HEK293T (cell line): ENCODE measurements around the gene MFN1.

Experiments
- CTCF ChIA-PET: fragments of 350-600 bp; formaldehyde crosslinking; extraction: SDS; loops from one replicate; lab custom pipeline; 2021; ENCODE audit warnings: antibody characterized with exemption, inconsistent platforms; lab: Yijun Ruan, JAX
- POLR2A ChIA-PET: fragments of 350-600 bp; formaldehyde crosslinking; extraction: SDS; loops from one replicate; lab custom pipeline; 2020; ENCODE audit warnings: antibody characterized with exemption, inconsistent platforms; lab: Yijun Ruan, JAX
- DNase-seq: peaks from one replicate; pipeline ENCODE4 v3.0.0; 2012; ENCODE audit warnings: mixed read lengths; ENCODE audit errors: extremely low spot score
- ARNT ChIP-seq: fragments of 450-650 bp; IDR thresholded peaks from 2 replicates; pipeline ENCODE4 v1.6.1; 2017; ENCODE audit warnings: mild to moderate bottlenecking
- BHLHE40 ChIP-seq: fragments of 450-650 bp; IDR thresholded peaks from 2 replicates; pipeline ENCODE4 v1.6.1; 2016; ENCODE audit warnings: mild to moderate bottlenecking, moderate library complexity, borderline replicate concordance
- CTBP1 ChIP-seq: fragments of 450-650 bp; IDR thresholded peaks from 2 replicates; pipeline ENCODE4 v1.6.1; 2016; ENCODE audit warnings: borderline replicate concordance
- ELF4 ChIP-seq: fragments of 450-650 bp; IDR thresholded peaks from 2 replicates; pipeline ENCODE4 v1.6.1; 2017; ENCODE audit warnings: antibody characterized with exemption
- FOXA1 ChIP-seq: fragments of 450-650 bp; IDR thresholded peaks from 2 replicates; pipeline ENCODE4 v1.6.1; 2016; ENCODE audit warnings: mild to moderate bottlenecking
- FOXK2 ChIP-seq: fragments of 450-650 bp; IDR thresholded peaks from 2 replicates; pipeline ENCODE4 v1.6.1; 2016; ENCODE audit warnings: mild to moderate bottlenecking
- FOXM1 ChIP-seq: fragments of 450-650 bp; IDR thresholded peaks from 2 replicates; pipeline ENCODE4 v1.6.1; 2017; ENCODE audit warnings: mild to moderate bottlenecking, borderline replicate concordance
- HDGF ChIP-seq: fragments of 450-650 bp; IDR thresholded peaks from 2 replicates; pipeline ENCODE4 v1.6.1; 2017; ENCODE audit warnings: antibody characterized with exemption, borderline replicate concordance
- L3MBTL2 ChIP-seq: fragments of 450-650 bp; conservative IDR thresholded peaks from 2 replicates; pipeline ENCODE4 v1.6.1; 2016; ENCODE audit warnings: mild to moderate bottlenecking
- LEF1 ChIP-seq: fragments of 450-650 bp; IDR thresholded peaks from 2 replicates; pipeline ENCODE4 v1.6.1; 2017; ENCODE audit warnings: mild to moderate bottlenecking, borderline replicate concordance
- NFRKB ChIP-seq: fragments of 450-650 bp; IDR thresholded peaks from 2 replicates; pipeline ENCODE4 v1.6.1; 2016; ENCODE audit warnings: mild to moderate bottlenecking, moderate library complexity
- PKNOX1 ChIP-seq: fragments of 450-650 bp; IDR thresholded peaks from 2 replicates; pipeline ENCODE4 v1.6.1; 2016
- SP1 ChIP-seq: fragments of 450-650 bp; IDR thresholded peaks from 2 replicates; pipeline ENCODE4 v1.6.1; 2017
- SUZ12 ChIP-seq: fragments of 450-650 bp; IDR thresholded peaks from 2 replicates; pipeline ENCODE4 v1.6.1; 2016; ENCODE audit warnings: mild to moderate bottlenecking
- TARDBP ChIP-seq: fragments of 450-650 bp; IDR thresholded peaks from 2 replicates; pipeline ENCODE4 v1.6.1; 2016
- ZNF384 ChIP-seq: fragments of 450-650 bp; IDR thresholded peaks from 2 replicates; pipeline ENCODE4 v1.6.1; 2016

MFN1 gene

GRCh38 chr3:179416681-179417080 lies 69.2 kb downstream of the MFN1 start:
- TF ChIP-seq BHLHE40, result no peak
- no peak for TF ChIP-seq SUZ12
- TF ChIP-seq FOXM1, result no peak
- TF ChIP-seq HDGF, result no peak
- no peak for TF ChIP-seq FOXK2
- TF ChIP-seq ELF4, result no peak
- CTCF ChIA-PET, result no interaction called here
- no peak for DNase-seq
- POLR2A ChIA-PET, result no interaction called here

- TF ChIP-seq ARNT, result no peak
- TF ChIP-seq SUZ12, result no peak
- TF ChIP-seq FOXM1, result no peak
- TF ChIP-seq CTBP1, result no peak
- TF ChIP-seq NFRKB, result no peak
- no peak for TF ChIP-seq TARDBP
- no peak for TF ChIP-seq ZNF384
- TF ChIP-seq FOXA1, result no peak
- ChIA-PET POLR2A (no interaction called here), CTCF (no interaction called here)
- DNase-seq, result no peak
These were observed 71.1 kb downstream of the MFN1 start for GRCh38 chr3:179418610-179419009.

GRCh38 chr3:179421500-179421899 lies 74.0 kb downstream of the MFN1 start:
- TF ChIP-seq SP1 (no peak), FOXA1 (no peak), LEF1 (no peak), HDGF (no peak), CTBP1 (no peak), SUZ12 (no peak), NFRKB (no peak), ARNT (no peak), FOXK2 (no peak), ELF4 (no peak), ZNF384 (no peak), PKNOX1 (no peak), FOXM1 (no peak)
- POLR2A ChIA-PET, result no interaction called here
- no peak for DNase-seq

GRCh38 chr3:179425075-179425474 lies 77.6 kb downstream of the MFN1 start:
- POLR2A ChIA-PET, result no interaction called here
- CTCF ChIA-PET, result no interaction called here
- TF ChIP-seq FOXK2 (no peak), SP1 (no peak), PKNOX1 (no peak), SUZ12 (no peak), BHLHE40 (no peak), ZNF384 (no peak)
- no peak for DNase-seq

More at GRCh38 chr3:179421500-179421899, 74.0 kb downstream of the MFN1 start:
- CTCF ChIA-PET, result interaction anchor here (0.7 kb wide), 1 partner anchor 114 kb away, joined by 4 read pairs; no protein-coding TSS in a partner anchor

- POLR2A ChIA-PET, result interaction anchor here (0.7 kb wide), 1 partner anchor 22 kb away, joined by 3 read pairs; the partner anchor contains the start of gene GNB4
These were observed 81.5 kb downstream of the MFN1 start for GRCh38 chr3:179428876-179429548.

GRCh38 chr3:179430277-179430870 lies 82.9 kb downstream of the MFN1 start:
- no peak for DNase-seq
- POLR2A ChIA-PET, result no interaction called here
- TF ChIP-seq FOXM1 (no peak), ARNT (no peak), NFRKB (no peak), TARDBP (no peak), BHLHE40 (no peak), FOXK2 (no peak), ZNF384 (no peak)
- CTCF ChIA-PET, result no interaction called here

More at GRCh38 chr3:179428876-179429548, 81.5 kb downstream of the MFN1 start:
- CTCF ChIA-PET, result no interaction called here
- TF ChIP-seq CTBP1, result no peak
- TF ChIP-seq FOXM1, result no peak
- TF ChIP-seq L3MBTL2, result no peak
- TF ChIP-seq LEF1, result no peak
- TF ChIP-seq SP1, result no peak
- TF ChIP-seq ZNF384, result no peak
- no peak for TF ChIP-seq NFRKB
- TF ChIP-seq FOXA1, result no peak
- no peak for TF ChIP-seq ELF4
- TF ChIP-seq HDGF, result no peak
- no peak for TF ChIP-seq BHLHE40
- TF ChIP-seq ARNT, result no peak
- TF ChIP-seq TARDBP, result no peak
- no peak for TF ChIP-seq SUZ12
- TF ChIP-seq PKNOX1, result no peak
- TF ChIP-seq FOXK2, result no peak
- DNase-seq, result no peak
